NCI-H1092 (cell line): ENCODE results near the gene PPM1E.
"Not testable (repeated sequence)": the region's sequence is repeated elsewhere in the genome, so short reads cannot be mapped to it uniquely, and the experiment has no call there.

ENCODE experiments used
- DNase-seq: peaks from one replicate; lab custom pipeline; 2025; lab: John Stamatoyannopoulos, UW

The PPM1E gene

DNA sequence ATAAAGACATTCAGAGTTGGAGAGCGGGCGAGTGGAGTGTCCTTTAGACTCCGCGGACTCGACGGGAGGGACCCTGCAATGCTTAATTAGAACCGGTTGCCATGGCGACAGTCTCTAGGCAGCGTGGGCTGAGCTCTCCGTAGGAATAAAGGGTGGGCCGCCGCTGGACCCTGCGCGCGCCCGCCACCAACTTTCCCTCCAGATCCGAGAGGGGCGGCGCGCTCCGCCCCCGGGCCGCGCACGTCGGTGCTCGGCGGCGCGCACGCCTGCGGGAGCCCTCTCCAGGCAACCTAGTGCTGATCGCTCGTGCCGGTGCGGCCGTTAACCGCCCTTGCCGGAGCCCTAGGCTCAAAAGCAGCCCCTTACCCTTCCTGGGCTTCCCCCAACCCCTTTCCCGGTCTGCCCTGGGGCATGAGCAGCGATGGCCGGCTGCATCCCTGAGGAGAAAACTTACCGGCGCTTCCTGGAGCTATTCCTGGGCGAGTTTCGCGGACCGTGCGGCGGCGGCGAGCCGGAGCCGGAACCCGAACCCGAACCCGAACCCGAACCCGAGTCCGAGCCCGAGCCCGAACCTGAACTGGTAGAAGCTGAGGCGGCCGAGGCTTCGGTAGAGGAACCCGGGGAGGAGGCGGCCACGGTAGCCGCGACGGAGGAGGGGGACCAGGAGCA, at the start of gene PPM1E:
Gene PPM1E, plus strand, starts transcription at position 278 of the 669 bp plus-strand sequence.
- peak; percentile 89 for DNase-seq

DNA sequence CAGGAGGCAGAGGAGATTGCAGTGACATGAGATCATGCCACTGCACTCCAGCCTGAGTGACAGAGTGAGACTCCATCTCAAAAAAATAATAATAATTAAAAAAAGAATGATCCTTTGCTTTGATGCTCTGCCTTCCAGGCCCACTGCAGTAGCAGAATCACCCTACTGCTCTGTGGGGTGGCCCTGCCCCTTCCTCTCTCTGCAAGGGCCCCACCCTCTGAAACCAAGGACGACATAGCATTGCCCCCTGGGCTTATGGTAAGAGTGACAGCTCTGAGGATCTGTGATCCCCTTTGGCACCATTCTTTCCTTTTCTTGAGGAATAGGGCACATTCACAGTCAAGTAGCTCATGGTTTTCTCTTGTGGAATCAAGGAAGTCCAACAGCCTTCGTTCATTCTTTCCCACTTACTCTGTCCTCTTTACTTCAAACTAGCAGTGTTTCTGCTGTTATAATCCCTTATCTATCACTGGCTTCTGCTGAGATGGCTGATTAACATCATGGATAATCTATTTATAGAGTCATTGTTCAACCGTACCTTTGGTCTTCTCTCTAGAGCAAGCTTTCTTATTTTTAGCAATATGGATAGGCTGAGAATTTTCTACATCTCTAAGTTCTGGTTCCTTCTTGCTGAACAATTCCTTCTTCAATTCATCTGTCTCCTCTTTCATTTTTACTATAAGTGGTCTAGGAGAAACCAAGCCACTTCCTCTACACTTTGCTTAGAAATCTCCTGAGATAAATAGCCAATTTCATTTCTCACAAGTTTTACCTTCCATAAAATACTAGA, 49.1 kb upstream of the PPM1E start:
- no peak for DNase-seq

DNA sequence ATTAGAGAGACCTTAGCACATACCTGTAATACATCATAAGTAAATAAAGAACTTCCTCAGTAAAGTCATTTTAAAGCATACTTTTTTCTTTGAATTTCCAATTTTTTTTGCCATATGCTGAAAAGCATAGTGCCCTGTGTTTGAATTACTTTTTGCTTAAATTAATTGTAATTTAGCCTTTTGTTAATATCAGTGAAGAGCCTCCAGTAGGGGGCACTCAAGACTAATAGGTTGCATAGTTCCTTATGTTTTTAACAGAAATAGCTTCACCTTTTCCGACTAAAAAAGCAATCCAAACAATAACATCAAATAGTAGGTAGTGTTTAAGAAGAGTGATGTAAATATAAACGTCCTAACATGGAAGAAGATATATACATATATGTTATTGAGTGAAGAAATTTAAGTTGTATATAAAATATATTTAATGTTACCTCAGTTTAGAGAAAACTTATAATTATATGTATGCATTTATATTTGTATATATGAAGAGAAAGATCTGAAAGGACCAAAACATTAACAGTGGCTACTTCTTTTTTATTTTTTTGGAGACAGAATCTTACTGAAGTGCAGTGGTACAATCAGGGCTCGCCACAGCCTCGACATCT, 44.6 kb upstream of the PPM1E start:
- DNase-seq = peak; percentile 12

DNA sequence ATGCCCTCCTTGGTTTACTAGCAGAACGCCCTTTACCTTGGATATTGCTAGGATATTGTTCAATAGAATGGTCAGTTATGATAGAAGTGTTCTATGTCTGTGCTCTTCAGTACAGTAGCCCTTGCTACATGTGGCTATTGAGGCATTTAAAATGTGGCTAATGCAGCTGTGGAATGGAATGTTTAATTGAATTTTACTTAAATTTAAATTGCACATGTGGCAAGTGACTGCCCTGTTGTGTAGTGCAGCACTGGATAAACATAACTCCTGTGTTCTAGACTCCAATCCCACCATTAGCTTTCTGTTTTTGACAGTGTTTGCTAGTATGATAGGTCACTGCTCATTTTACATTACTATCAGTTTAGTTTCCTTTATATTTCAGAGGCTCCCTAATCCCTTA, 33.4 kb upstream of the PPM1E start:
- DNase-seq = no peak

- no peak for DNase-seq
These were observed 33.0 kb upstream of the PPM1E start for GRCh38 chr17:58722696-58723095.

GRCh38 chr17:58728798-58729197, 26.9 kb upstream of the PPM1E start:
- DNase-seq = no peak

GRCh38 chr17:58730937-58731336, 24.7 kb upstream of the PPM1E start:
- no peak for DNase-seq

DNA sequence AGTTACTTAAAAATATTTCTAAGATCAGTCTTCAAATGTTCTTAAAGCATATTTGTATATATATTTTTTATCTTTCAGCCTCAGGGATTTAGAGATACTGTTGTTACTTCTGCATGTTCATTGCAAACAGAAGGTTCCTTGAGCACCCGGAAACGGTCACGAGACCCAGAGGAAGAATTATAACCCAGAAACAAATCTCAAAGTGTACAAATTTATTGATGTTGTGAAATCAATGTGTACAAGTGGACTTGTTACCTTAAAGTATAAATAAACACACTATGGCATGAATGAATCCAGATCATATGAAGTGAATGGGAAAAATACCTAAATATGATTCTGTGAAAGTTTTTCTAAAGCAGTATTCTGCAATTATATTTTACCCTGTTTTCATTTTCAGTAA, 21.6 kb upstream of the PPM1E start:
- no peak for DNase-seq

DNA sequence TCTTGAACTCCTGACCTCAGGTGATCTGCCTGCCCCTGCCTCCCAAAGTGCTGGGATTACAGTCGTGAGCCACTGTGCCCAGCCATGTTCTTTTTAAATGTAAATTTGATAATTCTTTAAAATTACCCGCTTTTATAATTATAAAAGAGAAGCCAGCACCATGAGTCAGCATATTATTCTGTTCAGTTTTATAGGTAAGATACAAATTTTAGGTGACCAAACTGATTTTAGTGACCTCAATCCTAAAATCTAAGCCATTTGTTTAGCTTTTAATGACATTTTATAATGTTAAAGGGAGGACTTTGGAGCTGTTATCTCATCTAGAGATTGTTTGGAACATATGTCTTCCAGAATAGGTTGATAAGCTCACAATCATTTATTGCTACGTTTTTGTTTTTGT, 20.8 kb upstream of the PPM1E start:
- no peak for DNase-seq

- no peak for DNase-seq
These were observed 14.5 kb upstream of the PPM1E start for GRCh38 chr17:58741121-58741625.

DNA sequence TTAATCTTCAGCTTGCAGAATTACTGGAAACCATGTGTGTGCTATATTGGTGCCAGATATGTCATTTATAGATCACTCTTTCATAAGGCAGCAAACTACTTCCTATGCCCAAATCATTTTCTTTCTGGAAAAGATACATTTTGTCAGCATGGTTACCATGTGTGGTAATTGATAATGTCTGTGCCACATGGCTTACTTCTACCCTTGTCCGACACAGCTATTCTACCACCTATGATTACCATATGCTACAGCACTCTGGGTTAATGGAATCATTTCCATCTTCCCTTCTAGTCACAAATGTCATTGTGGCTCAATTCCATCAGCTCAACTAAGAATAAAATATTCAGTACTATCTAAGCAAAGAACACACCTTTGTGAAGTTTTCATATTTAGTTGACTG, 8.0 kb upstream of the PPM1E start:
- no peak for DNase-seq

GRCh38 chr17:58749627-58750026, 6.0 kb upstream of the PPM1E start:
- DNase-seq = not testable (repeated sequence)

- DNase-seq = no peak
These were observed 2.6 kb upstream of the PPM1E start for GRCh38 chr17:58753026-58753425.

GRCh38 chr17:58755269-58755576, 431 bp upstream of the PPM1E start:
- DNase-seq = peak; percentile 15

DNA sequence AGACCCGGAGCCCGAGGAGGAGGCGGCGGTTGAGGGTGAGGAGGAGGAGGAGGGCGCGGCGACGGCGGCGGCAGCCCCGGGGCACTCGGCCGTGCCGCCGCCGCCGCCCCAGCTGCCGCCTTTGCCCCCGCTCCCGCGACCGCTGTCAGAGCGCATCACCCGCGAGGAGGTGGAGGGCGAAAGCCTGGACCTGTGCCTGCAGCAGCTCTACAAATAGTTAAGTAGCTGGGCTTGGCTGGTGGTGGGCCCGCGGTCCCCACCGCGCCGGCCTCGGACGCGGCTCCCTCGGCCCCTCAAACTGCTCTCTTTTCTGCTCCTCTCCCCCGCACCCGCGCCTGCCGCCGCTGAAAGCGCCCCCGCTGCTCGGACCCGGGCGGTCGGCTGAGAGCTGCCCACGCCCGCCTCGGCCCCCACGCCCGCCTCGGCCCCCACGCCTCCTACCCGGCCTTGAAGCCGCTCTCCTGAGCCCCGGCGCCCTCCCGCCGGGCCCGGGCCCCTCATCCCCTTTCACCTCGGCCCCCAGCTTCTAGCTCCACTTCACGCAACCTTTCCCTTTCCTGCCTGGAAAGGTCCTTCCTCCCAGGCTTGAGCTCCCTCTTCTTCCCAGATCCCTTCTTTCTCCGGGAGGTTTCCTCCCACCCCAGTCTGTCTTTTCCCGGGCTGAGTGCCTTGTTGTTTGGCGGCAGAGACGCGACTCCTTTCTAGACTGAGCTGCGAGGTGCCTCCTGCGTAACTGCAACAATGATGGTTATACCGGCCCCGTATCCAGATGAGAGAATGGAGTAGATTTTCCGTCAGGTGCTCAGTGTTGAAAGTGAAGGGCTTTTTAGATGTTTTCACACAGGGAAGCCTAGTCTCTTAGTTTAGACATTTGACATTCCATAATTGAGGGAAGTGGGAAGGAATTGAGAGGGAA, 850 bp downstream of the PPM1E start:
- DNase-seq = peak; percentile 28

- DNase-seq = no peak
These were observed 1.5 kb downstream of the PPM1E start for GRCh38 chr17:58757162-58757613.

DNA sequence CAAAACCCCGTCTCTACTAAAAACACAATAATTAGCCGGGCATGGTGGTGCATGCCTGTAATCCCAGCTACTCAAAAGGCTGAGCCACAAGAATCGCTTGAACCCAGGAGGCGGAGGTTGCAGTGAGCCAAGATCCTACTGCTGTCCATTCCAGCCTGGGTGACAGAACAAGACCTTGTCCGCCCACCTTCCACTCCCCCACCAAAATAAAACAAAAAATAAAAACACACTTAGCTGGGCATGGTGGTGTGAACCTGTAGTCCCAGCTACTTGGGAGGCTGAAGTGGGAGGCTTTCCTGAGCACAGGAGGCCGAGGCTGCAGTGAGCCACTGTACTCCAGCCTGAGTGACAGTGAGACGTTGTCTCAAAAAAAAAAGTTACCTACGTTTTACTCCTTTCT, 3.2 kb downstream of the PPM1E start:
- DNase-seq = no peak

DNA sequence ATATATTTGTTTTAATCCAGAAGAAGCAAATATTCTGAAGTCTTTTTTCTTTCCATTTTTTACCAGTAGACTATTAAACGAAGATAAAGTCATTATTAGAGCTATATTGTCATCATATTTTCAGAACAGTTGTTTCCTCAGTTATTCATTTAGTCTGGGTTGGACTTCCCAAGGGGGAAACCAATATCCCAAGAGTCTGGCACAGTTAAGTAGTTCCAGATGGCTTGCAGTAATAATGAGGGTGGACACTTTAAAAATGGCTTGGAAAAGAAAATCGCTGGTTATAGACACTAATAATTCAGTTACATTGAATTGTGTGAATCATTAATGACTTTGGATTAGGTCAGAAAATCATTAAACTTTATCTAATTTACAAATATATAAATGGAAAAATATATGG, 3.9 kb downstream of the PPM1E start:
- no peak for DNase-seq

DNA sequence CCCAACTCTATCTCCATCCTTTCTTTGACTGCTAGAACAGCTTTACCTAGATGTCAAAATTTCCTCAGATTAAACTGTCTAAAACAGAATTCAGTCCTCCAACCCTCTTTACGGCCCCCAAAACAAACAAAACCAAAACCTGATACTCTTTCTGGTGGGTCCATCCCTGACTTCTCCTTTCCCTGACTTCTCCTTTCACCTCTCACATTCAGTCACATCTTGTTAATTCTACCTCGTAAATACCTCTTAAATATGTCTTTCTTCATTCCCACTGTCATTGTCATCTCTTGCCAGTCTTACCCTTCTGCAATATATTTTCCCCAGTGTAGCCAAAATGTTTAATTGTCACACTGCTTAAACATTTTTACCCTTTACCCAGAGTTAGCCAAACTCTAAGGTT, 4.6 kb downstream of the PPM1E start:
- no peak for DNase-seq

- DNase-seq = no peak
These were observed 7.6 kb downstream of the PPM1E start for GRCh38 chr17:58763263-58763662.

GRCh38 chr17:58764373-58764772, 8.7 kb downstream of the PPM1E start:
- DNase-seq = no peak

- not testable (repeated sequence) for DNase-seq
These were observed 22.8 kb downstream of the PPM1E start for GRCh38 chr17:58778482-58778881.
